Endothelial cell of hepatic sinusoid (primary cell): Measurements from ENCODE around the gene COX7A2.

Experiments used
- in situ Hi-C: cut with HindIII; loops from 2 replicates; pipeline ENCODE4 v1.10.0; 2017; ENCODE audit warnings: low sequenced_read_pairs

COX7A2 gene

DNA sequence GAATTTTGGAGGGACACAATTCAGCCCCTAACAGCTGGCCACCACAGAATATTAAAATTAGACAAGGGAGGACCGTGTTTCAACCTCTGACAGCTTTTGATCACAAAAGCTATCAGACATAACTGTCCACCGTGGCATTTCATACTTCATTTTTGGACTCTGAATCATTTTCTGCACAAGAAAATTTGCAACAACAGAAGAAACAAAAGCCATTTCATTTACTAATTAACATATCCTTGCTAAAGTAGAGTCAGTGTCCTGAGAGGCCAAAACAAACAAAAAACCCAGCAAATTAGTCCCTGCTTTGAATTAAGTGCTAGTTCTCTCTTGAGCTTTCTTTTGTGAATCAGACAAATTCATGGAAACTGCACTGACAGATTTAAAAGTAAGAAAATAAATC lies 20.2 kb downstream of the COX7A2 start:
- in situ Hi-C loops: loop anchor here (25.0 kb wide), 2 partner anchors 1261 to 1436 kb away; no protein-coding TSS in a partner anchor

- in situ Hi-C loops: loop anchor here (25.0 kb wide), 2 partner anchors 1260 to 1435 kb away; no protein-coding TSS in a partner anchor
These were observed 21.3 kb downstream of the COX7A2 start for GRCh38 chr6:75222261-75222660.

GRCh38 chr6:75221116-75221515 lies 22.5 kb downstream of the COX7A2 start:
- in situ Hi-C loops: loop anchor here (25.0 kb wide), 2 partner anchors 1259 to 1434 kb away; no protein-coding TSS in a partner anchor

GRCh38 chr6:75220357-75220756 lies 23.2 kb downstream of the COX7A2 start:
- in situ Hi-C loops: loop anchor here (25.0 kb wide), 2 partner anchors 1258 to 1433 kb away; no protein-coding TSS in a partner anchor

- in situ Hi-C loops: loop anchor here (25.0 kb wide), 2 partner anchors 1257 to 1432 kb away; no protein-coding TSS in a partner anchor
These were observed 24.3 kb downstream of the COX7A2 start for GRCh38 chr6:75219263-75219662.

DNA sequence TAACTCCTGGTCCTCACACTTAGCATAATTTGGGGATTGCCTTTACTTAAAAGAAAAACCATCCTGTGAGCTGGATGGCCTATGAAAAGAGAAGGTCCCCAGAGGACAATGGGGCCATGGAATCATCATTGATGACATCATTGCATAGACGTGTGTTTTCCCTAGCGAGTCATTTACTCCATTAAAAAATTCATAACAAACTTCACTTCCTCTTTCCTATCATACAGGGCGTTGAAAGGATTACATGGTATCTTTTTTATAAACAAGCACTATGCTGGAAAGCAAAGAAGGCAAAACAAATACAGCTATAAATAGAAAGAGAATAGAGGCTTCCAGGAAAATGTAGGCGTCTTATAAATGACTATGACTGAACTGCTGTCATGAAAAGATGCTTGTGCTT lies 26.4 kb downstream of the COX7A2 start:
- in situ Hi-C loops: loop anchor here (25.0 kb wide), 2 partner anchors 1255 to 1430 kb away; no protein-coding TSS in a partner anchor

- in situ Hi-C loops: loop anchor here (25.0 kb wide), 2 partner anchors 1253 to 1428 kb away; no protein-coding TSS in a partner anchor
These were observed 28.3 kb downstream of the COX7A2 start for GRCh38 chr6:75215291-75215690.

- in situ Hi-C loops: loop anchor here (5.0 to 25.0 kb wide), 3 partner anchors 1251 to 1426 kb away; no protein-coding TSS in a partner anchor
These were observed 29.9 kb downstream of the COX7A2 start for GRCh38 chr6:75213732-75214131.

- in situ Hi-C loops: loop anchor here (5.0 to 25.0 kb wide), 3 partner anchors 1251 to 1426 kb away; no protein-coding TSS in a partner anchor
These were observed 30.5 kb downstream of the COX7A2 start for GRCh38 chr6:75213112-75213511.

DNA sequence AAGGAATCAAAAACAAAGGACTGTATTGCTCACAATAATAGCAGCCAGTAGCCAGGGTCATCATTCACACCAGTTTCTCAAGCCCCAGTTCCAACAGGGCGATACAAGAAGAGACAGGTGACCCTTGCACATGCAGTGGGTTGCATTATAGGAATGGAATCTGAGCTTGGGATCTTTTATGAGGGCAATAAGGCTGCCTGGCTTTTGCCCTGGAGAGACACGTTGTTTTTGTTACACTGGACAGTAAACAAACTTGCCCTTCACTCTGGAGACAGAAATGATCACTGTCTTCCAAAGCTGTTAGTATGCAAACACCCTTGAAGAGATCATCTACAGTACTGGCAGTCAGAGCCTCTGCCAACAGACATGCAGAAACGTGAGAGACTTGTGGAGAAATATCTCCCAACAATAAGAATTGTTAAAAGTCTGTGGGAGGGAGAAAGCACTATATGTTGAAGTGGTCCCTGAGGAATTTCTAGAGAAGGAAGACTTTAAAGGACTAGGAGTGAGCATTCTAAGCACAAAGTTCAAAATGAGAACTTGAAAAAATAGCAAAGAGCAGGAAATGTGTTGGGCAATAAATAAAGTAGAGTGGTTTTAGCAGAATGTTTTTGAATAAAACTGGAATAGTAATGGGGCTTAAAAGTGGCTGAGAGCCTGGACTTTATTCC lies 31.5 kb downstream of the COX7A2 start:
- in situ Hi-C loops: loop anchor here (5.0 to 25.0 kb wide), 3 partner anchors 1250 to 1425 kb away; no protein-coding TSS in a partner anchor

DNA sequence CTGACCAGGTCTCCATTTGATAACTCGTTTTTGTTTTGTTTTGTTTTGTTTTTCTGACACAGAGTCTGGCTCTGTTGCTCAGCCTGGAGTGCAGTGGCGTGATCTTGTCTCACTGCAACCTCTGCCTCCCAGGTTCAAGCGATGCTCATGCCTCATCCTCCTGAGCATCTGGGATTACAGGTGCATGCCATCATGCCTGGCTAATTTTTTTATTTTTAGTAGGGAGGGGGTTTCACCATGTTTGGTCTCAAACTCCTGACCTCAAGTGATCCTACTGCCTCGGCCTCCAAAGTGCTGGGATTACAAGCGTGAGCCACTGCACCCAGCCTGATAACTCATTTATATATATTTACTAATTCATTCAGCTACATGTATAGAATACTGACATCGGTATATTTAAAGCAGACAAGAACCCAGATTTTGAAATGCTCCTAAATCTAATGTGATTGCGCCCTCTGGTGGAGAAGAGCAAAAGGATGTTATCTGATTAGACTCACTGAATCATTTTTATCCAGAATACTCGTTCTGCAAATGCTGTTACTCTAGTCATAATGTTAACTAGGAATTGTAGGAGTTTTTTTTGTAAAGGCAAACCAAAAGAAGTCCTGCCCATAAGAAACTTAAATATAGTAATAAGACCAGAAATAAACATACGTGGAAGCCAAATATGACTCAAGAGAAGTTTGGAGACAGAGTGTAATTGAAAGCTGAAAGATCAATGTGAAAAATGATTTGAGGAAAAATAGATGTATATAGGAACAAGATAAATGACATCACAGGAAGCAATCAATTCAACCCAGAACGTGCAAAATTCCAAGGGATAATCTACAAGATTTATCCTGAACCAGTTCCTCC lies 32.5 kb downstream of the COX7A2 start:
- in situ Hi-C loops: loop anchor here (5.0 to 25.0 kb wide), 3 partner anchors 1249 to 1424 kb away; no protein-coding TSS in a partner anchor

GRCh38 chr6:75209184-75209723 lies 34.3 kb downstream of the COX7A2 start:
- in situ Hi-C loops: loop anchor here (25.0 kb wide), 2 partner anchors 1247 to 1422 kb away; no protein-coding TSS in a partner anchor

- in situ Hi-C loops: loop anchor here (25.0 kb wide), 2 partner anchors 1246 to 1421 kb away; no protein-coding TSS in a partner anchor
These were observed 35.1 kb downstream of the COX7A2 start for GRCh38 chr6:75208298-75209183.

- in situ Hi-C loops: loop anchor here (25.0 kb wide), 2 partner anchors 1244 to 1419 kb away; no protein-coding TSS in a partner anchor
These were observed 36.8 kb downstream of the COX7A2 start for GRCh38 chr6:75206576-75207342.

DNA sequence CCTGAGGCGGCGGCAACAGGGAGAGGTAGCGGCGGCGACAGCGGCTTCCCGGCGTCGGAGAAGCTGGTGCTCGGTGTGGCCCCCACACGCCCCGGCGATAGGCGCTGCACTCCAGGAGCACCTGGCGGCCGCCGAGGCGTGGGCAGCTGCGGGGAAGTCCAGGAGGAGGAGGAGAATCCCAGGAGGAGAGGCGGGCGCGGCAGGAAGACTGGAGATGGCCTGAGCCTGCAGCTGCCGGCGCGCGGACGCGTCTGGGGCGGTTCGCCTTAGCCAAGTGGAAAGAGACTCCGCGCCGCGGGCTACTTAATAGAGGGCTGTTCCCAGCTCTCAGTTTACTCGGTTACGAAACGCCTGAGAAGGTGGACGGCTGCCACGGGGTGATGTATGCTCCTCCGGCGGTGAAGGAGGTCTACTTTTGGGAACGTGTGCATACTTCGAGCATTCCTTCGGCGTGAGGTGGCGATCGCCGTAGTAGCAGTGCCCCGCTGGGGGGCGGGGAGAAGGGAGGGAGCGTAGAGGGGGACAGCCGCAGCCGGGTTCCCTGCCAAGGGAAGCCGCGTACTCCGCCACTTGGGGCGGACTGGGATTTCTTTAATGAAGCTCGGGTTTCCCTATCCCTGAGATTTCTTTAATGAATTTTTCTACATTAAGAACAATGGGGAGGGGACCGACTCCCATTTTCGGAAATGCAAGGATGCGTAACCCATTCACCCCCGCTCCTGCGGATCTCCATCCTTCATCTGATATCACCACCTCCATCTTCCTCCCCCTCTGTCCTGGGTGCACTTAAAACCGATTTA lies 37.6 kb downstream of the COX7A2 start, which contains the start of gene COL12A1:
Gene COL12A1, minus strand, starts transcription at position 278 of the 800 bp plus-strand sequence. CDS start 3,261 bp downstream, outside the sequence.
- in situ Hi-C loops: loop anchor here (25.0 kb wide), 2 partner anchors 1244 to 1419 kb away; no protein-coding TSS in a partner anchor

DNA sequence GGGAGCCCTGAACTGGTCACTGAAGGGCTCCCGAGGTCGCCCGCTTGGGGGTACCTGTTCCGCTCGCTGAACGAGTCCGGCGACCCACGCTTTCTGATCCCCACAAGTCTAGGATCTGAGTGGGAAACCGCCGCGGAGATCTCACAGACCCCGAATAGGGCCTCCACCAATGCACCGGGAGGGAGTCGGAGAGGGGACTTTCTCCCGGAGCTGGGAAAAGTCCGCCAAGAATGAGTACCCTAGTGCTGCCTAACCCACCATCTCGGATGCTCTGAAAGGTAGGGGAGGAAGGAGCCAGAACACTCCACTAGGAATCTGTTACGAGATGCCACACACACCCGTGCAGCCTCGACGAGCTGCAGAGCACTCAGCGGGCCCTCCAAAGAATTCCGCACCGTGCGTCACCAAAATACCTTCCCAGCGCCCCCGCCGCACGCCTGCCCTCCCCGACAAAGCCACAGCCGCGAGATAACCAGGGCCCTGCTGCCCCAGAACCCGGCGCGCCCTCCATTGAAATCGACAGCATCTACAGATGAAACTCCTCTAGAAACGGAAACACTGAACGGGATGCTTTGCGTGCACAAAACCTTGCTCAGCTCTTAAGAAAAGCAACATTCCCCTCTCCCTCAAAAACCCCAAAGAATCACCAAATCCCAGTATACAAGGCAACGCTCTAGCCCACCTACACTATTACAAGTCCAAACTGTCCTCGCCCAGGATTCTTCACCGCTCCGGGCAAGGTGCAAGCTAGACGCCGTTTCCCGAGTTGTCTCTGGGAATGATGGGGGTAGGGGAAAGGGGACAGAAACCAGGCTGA lies 38.4 kb downstream of the COX7A2 start:
- in situ Hi-C loops: loop anchor here (25.0 kb wide), 2 partner anchors 1243 to 1418 kb away; no protein-coding TSS in a partner anchor
